HG03060 (cell line): ENCODE results near the gene CSNK1G2.

ENCODE experiments used
- ATAC-seq: cut with Tn5 transposase; IDR thresholded peaks from one replicate; pipeline ENCODE4 v1.9.1; 2021; ENCODE audit warnings: low read depth, moderate number of reproducible peaks; ENCODE audit not compliant: unreplicated experiment

Gene CSNK1G2

DNA sequence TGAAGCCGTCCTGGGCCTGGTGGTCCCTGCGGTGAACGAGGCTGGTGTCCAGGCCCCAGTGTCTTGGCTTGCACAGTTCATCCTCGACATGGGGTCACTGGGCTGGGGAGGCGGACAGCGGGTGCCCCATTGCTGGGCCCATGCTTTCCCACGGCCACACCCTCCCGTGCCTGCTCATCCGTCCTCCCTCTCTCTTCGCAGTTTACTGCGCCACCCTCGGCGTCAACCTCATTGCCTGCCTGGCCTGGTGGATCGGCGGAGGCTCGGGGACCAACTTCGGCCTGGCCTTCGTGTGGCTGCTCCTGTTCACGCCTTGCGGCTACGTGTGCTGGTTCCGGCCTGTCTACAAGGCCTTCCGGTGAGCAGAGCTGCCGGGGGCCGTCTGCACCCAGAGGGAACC is 23.0 kb upstream of the CSNK1G2 start:
- no peak for ATAC-seq

DNA sequence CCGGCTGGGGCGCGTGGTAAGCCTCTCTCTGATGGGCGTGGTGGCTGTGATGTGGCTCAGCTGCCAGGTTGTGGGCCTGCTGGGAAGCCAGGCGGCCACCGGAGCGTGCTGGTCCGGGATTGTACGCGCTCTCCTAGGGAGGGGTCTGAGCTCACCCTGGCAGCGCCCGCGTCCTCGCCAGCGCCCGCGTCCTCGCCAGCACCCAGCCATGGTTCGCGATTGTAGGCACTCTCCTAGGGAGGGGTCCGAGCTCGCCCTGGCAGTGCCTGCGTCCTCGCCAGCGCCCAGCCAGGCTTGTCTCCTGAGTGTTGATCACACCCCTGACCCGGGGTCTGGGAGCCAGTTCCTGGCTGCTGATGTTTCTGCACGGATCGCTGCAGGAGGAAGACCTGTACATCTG is 22.0 kb upstream of the CSNK1G2 start:
- no peak for ATAC-seq

DNA sequence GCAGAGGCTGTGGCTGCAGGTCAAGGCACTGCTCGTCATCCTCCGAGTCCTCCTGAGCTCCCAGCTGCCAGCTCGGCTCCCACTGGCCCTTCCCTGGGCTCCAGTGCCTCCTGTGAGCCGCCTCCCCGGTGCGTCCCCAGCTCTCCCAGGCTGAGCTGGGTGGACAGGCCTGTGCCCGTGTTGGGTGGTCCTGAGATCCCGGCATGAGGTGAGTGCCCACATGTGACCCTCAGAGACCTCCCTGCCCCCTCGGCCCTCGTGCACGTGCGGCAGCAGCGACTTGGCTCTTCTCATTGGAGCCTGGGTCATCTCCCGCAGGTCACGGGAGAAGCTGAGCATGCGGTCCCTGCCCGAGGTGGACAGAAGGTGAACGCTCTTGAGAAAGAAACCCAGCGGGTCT is 20.3 kb upstream of the CSNK1G2 start:
- ATAC-seq = no peak

DNA sequence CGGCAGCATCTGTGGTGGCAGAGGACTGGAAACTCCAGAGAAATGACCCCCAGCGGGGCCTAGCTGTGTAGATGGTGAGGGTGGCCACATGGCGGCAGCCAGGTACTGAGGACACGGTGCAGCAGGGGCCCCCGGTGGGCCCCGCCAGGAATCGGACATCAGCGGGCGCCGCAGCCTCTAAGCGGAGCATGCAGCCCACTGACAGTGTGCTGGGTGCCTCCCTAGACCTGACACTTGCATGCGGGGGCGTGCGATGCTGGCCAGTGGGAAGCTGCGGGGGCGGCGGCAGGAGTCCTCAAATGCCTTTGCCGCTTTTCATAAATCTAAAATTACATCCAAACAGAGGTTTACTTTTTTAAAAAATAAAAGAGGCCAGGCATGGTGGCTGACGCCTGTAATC is 19.6 kb upstream of the CSNK1G2 start:
- ATAC-seq = no peak

DNA sequence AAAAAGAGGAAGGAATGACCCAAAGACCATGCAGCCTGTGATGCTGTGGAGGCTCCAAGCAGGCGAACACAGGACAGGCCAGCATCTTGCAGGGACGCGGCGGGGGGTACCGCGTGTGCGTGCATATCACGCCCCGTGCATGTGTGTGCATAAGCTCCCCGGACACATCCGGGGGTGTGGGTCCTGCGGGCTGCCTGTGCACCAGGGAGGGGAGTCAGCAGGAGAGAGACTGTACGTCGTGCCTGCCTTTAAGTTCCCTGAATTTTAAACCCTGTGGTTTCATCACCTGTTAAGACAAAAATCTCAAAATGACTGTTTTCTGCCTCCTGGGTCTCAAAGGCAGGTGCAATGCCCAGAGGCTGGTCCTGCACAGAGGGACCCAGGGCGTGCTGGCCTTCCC is 19.1 kb upstream of the CSNK1G2 start:
- no peak for ATAC-seq

DNA sequence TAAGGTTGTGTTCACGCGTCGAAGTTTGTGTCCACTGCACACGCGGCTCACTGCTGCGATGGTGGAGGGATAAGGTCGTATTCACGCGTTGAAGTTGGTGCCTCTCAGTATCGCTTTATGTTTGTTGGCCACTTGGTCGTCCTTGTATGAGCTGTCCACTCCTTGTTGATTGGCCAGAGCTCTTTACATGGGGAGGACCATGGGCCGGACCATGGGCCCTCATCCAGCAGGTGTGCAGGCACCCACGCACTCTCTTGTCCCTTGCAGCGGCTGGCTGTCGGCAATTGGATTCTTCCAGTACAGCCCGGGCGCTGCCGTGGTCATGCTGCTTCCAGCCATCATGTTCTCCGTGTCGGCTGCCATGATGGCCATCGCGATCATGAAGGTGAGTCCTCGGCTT is 18.2 kb upstream of the CSNK1G2 start:
- ATAC-seq = no peak

DNA sequence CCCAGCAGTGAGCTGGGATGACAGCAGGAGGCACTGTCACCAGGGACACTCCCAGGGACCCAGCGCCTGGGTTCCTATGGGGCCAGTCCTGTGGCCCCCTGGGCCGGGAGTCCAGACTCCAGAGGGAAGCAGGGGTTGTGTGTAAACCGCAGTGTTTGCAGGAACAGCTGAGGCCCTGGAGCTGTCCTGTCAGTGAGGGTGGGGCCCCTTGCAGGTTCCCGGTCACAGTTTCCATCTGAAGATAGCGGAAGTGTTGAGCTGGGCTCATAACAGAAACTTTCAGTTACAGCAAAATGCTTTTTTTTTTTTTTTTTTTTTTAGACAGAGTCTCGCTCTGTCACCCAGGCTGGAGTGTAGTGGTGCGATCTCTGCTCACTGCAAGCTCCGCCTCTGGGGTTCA is 17.7 kb upstream of the CSNK1G2 start:
- ATAC-seq = no peak

DNA sequence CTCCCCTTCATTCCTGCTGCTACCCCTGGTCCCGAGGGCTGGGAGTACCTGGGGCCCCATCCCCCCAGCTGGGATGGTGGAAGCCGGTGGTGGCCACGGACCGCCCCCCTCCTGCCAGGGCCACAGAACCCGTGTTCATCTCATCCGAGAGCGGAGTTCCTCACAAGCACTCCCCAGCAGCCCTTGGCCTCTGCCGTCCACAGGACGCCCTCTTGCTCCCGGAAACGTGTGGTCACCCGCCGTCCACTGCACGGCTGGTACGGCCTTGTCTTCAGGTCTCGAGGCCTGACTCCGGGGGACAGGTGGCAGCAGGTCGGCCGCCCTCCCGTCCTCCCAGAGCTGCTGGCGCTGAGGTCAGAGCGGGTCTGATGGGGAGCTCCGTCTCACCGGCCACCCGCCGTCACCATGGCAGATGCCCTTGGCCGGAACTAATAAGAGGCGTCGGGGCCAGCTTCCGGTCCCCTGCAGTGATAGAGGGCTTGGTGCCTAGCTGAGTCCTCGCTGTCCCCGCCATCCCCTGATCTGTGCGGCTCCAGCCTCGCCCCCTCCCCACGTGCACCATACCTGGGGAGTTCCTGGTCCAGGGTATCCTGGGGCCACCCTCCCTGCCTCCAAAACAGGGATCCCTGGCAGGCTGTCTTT is 16.5 kb upstream of the CSNK1G2 start:
- no peak for ATAC-seq

DNA sequence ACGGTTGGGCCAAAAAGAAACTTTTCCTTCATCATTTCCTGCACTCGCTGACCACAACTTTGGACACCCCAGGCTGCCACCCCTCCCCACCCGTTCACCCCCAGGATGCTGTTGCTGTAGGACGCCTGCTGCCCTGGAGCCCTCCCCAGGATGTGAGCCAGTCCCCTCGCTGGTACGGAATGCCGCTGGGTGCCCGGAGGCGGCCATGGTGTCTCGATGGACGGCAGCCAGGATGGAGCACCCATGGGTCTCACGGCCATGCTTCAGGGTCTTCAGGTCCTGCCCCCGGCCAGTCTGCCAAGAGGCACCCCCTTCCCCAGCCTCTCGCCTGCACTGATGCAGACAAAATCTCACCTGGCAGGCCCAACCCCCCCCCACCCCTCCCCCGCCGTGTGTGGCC is 15.4 kb upstream of the CSNK1G2 start:
- no peak for ATAC-seq

DNA sequence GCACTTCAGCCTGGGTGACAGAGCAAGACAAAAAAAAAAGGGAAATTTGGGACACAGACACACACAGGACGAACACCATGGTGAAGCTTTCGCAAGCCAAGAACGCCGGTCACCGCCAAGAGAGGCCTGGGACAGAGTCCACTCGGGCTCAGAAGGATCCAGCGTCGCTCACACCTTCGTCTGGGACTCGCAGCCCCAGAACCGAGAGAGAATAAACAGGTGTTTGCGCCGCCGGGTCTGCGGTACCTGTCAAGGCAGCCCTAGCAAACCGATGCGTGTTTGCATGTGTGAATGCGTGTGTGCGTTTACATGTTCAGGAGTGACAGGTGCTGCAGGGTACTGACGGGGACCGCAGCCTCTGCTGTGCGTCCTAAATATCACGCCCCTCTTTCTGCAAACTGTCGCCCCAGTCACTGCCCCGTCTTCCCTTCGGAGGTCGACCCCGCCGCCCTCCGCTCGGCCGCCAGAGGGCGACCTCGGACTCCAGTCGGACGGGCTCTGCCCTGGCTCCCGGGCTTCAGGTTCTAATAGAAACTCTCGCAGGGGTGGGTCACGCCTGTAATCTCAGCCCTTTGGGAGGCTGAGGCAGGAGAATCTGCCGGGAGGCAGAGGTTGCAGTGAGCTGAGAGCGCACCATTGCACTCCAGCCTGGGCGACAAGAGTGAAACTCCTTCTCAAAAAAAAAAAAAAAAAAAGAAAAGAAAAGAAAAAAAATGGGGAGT is 11.8 kb upstream of the CSNK1G2 start:
- no peak for ATAC-seq

DNA sequence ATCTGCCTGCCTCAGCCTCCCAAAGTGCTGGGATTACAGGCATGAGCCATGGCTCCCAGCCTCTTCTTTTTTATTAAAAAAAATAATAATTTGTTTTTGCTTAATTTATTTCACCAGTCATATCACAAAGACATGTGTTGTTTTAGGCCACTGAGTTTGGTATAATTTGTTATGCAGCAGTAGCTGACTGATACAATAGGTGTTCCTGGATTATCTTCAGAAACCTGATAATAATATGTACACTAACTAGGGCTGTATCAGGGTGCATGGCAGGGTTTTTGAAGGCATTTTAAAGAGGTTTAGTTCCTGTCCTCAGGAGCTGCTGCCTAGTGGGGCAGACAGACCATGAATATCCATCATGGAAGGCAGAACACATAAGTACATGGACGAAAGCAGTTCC is 9.5 kb upstream of the CSNK1G2 start:
- ATAC-seq = no peak

DNA sequence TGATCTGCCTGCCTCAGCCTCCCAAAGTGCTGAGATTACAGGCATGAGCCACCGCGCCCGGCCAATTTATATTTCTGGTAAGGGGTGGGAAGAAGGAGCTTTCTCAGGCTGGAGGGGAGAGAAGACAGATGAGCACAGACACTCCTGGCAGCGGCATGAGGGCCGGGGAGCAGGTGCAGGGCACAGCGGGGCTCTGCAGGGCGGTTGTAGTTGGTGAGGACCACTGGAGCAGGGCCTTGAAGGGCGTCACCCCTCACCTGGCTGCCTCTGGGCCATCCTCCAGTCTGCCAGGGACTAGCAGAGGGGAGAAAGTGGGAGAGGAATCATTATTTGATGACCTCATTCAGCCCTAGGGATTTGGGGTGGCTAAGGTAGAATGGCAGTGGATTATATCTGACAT is 8.6 kb upstream of the CSNK1G2 start:
- no peak for ATAC-seq

DNA sequence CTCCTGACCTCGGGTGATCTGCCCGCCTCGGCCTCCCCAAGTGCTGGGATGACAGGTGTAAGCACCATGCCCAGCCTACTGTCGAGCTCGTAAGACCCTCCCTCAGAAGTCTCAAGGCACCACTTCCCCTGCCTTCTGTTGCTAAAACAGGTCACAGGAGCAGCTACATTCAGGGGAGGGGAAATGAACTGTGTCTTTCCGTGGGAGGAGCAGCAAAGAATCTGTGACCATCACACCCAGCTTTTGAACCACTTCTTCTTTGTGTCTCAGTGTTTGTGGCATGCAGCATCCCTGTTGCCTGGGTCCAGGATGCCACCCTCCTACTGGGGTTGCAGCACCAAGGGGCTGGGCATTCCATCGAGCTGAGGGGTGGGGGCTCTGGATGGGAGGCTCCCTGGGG is 7.7 kb upstream of the CSNK1G2 start:
- ATAC-seq = no peak

DNA sequence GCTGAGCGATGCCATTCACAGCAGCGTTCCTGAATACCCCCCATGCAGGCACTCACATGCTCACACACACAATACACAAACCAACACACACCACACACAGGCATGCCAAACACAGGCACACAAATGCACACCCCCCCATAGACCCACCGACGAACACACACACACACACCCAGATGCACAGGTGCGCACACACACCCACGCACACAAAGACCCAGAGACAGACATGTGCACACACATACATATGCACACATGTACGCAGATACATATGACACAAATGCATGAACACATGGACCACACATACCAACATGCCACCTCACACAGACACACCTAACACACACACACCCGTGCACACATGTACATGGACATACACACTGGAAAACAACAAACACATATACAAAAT is 7.0 kb upstream of the CSNK1G2 start:
- no peak for ATAC-seq

DNA sequence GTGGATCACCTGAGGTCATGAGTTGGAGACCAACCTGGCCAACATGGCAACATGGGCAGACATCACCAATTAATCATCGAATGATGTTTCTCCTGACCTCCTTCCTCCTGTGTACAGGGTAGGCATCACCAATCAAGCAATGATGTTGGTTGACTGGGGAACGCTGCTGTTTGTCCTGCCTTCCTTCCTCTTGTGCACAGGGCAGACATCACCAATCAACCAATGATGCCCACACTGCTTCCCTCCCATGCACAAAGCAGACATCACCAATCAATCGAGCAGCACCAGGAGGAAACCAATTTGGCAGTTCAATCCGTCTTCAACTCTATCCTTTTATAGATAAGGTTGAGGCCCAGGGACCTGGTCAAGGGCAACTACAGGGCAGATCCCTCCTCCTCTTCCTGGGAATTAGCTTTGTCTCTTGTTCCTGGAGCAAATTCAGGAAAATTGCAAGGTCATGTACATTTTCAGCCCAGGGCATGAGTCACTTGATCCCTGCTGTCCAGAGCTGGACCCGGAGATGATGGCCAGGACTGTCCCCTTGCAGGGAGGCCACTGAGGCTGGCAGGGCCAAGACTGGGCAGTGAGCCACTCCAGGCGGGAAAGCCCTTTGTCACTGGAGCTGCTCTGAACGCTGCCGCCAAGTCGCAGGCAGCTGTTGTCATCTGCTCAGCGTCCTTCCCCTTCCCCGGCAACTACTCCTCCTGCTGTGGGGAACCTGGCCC is 5.3 kb upstream of the CSNK1G2 start:
- no peak for ATAC-seq

DNA sequence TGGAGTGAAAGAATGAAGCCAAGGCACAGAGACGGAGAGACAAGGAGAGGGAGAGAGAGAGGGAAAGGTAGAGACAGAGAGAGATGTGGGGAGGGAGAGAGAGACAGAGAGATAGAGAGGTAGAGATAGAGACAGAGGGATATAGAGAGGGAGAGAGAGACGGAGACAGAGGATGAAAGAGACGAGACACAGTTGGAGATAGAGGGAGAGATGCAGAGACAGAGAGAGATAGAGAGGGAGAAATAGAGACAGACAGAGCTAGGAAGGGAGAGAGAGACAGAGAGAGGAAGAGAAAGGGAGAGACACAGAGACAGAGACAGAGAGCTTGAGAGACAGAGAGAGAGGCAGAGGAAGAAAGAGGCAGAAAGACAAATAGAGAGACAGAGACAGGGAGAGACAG is 4.5 kb upstream of the CSNK1G2 start:
- no peak for ATAC-seq

DNA sequence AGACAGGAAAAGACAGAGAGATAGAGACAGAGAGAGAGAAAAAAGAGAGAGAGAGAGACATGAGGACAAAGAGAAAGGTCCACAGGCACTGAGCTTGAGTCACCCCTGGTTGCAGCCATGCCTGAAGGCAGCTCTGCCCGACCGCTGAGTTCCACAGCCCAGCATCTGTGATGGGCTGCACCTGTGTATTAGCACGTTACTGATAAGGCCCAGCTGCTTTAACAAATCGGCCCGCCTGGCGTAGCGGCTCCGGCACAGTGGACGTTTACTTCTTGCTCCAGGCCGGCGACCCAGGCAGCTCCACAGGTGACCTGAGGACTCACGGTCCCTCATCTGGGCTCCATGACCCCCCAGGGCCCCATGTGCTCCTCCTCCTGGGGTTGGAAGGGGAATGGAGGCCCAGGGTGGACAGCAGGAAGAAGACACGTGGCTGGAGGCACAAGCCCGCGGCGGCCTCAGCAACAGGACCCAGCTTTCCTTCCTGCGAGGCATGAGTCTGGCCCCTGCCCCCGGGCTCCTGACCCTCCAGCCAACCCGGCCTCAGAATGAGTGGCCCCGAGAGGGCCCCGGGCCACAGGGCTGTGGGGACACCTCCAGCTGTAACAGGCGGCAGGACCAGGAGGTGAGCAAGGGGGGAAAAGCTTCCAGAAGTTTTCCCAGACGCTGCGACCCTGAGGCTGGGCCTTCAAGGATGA is 3.9 kb upstream of the CSNK1G2 start:
- ATAC-seq = no peak

DNA sequence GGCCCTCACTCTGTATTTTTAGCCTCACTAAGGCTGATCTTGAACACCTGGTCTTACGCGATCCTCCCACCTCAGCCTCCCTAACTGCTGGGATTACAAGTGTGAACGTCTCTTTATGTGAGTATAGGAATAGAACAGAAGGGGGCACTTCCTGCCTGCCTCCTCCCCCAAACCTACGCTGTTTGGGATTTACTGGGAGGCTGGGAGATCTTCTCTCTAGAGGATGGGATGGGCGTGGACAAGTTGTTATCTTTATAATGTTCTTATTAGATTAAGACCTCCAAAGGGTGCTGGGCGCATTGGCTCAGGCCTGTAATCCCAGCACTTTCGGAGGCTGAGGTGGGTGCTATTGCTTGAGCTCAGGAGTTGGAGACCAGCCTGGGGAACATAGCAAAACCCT is 2.9 kb upstream of the CSNK1G2 start:
- ATAC-seq = no peak

DNA sequence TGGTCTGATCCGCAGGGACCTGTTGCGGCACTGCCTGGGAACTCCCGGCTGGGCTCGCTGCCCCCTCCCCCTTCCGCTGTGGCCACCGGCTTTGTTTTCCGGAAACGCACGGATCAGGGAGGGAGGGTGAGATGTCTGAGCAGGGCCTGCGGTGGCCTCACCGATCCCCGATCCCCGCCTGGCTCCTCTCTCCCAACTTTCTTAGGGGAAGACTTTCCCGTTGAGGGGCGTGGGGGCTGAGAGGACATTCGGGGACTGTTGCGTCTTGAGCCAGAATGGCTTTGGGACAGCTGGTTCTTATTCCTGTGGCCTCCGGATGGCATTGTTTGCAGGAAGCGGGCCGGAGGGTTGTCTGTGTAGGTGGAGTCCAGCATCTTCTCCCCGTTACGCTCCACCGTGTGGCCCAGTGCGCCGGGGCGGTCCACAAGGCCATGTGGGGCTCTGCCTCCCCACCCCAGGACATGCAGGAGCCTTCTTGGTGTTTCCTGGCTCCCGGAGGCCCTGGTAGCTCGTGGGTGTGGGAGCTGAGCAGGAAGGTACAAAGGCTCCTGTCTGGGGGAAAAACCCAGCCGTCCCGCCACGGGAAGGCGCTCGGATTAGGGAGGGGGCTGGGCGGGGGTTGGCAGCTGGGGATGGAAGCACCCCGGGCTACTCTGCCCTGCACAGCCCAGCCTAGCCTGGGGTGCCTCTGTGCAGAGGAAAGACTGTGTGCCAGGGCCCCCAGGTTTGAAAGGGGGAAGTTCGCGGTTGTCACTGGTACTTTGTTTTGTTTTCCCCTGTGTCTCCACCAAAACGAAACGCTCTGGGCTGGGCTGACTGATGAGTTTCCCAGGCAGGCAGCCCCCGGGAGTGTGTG is 1.3 kb downstream of the CSNK1G2 start:
- ATAC-seq = no peak

DNA sequence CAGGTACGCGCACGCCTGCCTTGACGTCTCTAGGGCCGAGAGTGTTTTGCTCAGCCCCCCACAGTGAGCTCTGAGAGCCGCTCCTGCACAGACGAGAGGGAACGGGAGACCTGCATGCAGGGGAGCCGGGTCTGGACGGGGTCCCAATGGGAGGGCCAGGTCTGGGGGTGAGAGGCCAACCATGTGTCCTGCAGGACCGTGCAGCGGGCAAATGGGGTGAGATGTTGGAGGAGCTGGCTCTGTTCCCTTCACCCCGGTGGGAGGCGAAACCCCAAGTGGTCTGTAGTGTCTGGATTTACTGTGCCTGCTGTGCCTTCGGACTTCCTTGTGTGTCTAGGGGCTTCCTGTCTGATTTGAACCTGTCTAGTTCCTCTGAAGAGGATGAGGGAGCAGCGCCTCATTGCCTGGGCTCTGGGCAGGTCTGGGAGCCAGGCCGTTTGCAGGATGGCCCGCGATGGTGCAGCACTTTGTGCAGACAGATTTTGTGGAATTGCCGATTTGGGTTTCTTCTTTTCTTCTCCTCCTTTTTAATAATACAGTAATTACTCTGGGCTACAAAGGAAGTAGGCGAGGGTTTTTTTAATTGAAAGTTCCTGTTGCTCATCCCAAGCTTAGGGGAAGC is 2.1 kb downstream of the CSNK1G2 start:
- ATAC-seq = no peak
